ENCODE measurements around the gene TDRD12.

DNA sequence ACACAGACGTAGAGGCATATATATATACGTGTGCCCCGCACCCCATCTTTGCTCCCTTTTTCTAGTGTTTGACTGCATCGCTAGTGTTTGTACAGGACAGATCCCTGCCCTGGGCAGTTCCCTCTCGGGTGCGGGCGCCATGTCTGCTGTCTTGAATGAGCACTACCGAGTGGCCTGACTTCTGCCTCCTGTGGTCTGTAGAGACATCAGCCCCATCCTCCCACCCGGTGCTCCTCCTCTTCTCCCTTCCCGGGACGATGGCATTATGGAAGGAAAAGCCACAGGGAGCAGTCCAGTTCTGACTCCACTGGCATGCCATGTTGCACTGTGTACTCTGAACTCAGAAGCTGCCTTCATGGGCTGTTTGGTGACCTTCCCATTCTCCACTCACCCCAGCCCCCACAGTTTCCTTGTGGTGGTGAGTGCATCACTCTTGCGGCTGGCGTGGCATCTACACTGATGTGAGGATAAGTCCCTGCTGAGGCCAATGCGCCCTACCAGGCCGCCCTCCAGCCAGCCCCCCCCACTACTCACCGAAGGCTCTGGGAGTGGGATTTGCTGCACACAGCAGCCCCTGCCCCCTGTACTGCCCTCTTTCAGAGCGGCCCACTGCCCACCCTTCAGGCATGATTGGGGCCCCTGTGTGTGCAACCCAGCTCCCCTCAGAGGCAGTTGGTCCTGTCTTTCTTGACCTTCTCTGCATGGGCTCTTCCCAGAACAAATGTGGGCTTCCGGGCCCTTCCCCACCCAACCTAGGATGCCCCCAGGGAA lies 25.2 kb downstream of the TDRD12 start:
- TF ChIP-seq, protein P1, sequence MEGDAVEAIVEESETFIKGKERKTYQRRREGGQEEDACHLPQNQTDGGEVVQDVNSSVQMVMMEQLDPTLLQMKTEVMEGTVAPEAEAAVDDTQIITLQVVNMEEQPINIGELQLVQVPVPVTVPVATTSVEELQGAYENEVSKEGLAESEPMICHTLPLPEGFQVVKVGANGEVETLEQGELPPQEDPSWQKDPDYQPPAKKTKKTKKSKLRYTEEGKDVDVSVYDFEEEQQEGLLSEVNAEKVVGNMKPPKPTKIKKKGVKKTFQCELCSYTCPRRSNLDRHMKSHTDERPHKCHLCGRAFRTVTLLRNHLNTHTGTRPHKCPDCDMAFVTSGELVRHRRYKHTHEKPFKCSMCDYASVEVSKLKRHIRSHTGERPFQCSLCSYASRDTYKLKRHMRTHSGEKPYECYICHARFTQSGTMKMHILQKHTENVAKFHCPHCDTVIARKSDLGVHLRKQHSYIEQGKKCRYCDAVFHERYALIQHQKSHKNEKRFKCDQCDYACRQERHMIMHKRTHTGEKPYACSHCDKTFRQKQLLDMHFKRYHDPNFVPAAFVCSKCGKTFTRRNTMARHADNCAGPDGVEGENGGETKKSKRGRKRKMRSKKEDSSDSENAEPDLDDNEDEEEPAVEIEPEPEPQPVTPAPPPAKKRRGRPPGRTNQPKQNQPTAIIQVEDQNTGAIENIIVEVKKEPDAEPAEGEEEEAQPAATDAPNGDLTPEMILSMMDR (IDR thresholded peaks at IDR 0.05): no peak
- no peak for TF ChIP-seq SIN3A (IDR thresholded peaks at IDR 0.05; ENCODE audit: borderline replicate concordance, insufficient read depth, low read depth, low read length)

Data from Panc1 (cell line).